Measurements from ENCODE around the gene POPDC3.

The POPDC3 gene

GRCh38 chr6:105152880-105153279, 26.9 kb downstream of the POPDC3 start:
- Mint-ChIP-seq H3K27ac (no peak overlapping the region), H3K9me3 (no peaks in the 10 kb centered on the region), H3K4me1 (ENCODE audit: low read depth) (no peaks in the 10 kb centered on the region), H3K4me3 (no peak overlapping the region), H3K36me3 (ENCODE audit: low read depth) (no peaks in the 10 kb centered on the region), H3K27me3 (no peaks in the 10 kb centered on the region)
- intact Hi-C loops (cut with micrococcal nuclease), result no loop called here

GRCh38 chr6:105151644-105152043, 28.2 kb downstream of the POPDC3 start:
- H3K27ac Mint-ChIP-seq, result no peak overlapping the region
- no peaks in the 10 kb centered on the region for H3K4me1 Mint-ChIP-seq (ENCODE audit: low read depth)
- H3K27me3 Mint-ChIP-seq, result no peaks in the 10 kb centered on the region
- intact Hi-C loops (cut with micrococcal nuclease), result no loop called here
- no peaks in the 10 kb centered on the region for H3K9me3 Mint-ChIP-seq
- no peaks in the 10 kb centered on the region for H3K36me3 Mint-ChIP-seq (ENCODE audit: low read depth)
- no peak overlapping the region for H3K4me3 Mint-ChIP-seq

- peaks cover 5% of the 10 kb centered on the region for H3K4me1 Mint-ChIP-seq (ENCODE audit: low read depth)
- H3K9me3 Mint-ChIP-seq, result no peaks in the 10 kb centered on the region
- no peak overlapping the region for H3K27ac Mint-ChIP-seq
- H3K4me3 Mint-ChIP-seq, result no peak overlapping the region
- intact Hi-C loops (cut with micrococcal nuclease), result no loop called here
- H3K27me3 Mint-ChIP-seq, result peaks cover 64% of the 10 kb centered on the region
- no peaks in the 10 kb centered on the region for H3K36me3 Mint-ChIP-seq (ENCODE audit: low read depth)
Observed at GRCh38 chr6:105138141-105138540, 41.7 kb downstream of the POPDC3 start.

- H3K4me1 Mint-ChIP-seq (ENCODE audit: low read depth), result peaks cover 5% of the 10 kb centered on the region
- intact Hi-C loops (cut with micrococcal nuclease), result no loop called here
Observed at GRCh38 chr6:105137388-105137787, 42.4 kb downstream of the POPDC3 start.

GRCh38 chr6:105136431-105137350, 43.1 kb downstream of the POPDC3 start:
- H3K9me3 Mint-ChIP-seq, result no peaks in the 10 kb centered on the region
- intact Hi-C loops (cut with micrococcal nuclease), result no loop called here
- peaks cover 64% of the 10 kb centered on the region for H3K27me3 Mint-ChIP-seq
- no peak overlapping the region for H3K27ac Mint-ChIP-seq
- H3K4me3 Mint-ChIP-seq, result peak overlapping the region; percentile 72
- no peaks in the 10 kb centered on the region for H3K36me3 Mint-ChIP-seq (ENCODE audit: low read depth)
- H3K4me1 Mint-ChIP-seq (ENCODE audit: low read depth), result peaks cover 5% of the 10 kb centered on the region

More at GRCh38 chr6:105137388-105137787, 42.4 kb downstream of the POPDC3 start:
- no peak overlapping the region for H3K27ac Mint-ChIP-seq
- no peaks in the 10 kb centered on the region for H3K9me3 Mint-ChIP-seq
- peak overlapping the region; percentile 72 for H3K4me3 Mint-ChIP-seq
- no peaks in the 10 kb centered on the region for H3K36me3 Mint-ChIP-seq (ENCODE audit: low read depth)
- peaks cover 62% of the 10 kb centered on the region for H3K27me3 Mint-ChIP-seq

GRCh38 chr6:105135907-105136430, 43.8 kb downstream of the POPDC3 start:
- Mint-ChIP-seq H3K36me3 (ENCODE audit: low read depth) (no peaks in the 10 kb centered on the region), H3K4me1 (ENCODE audit: low read depth) (peaks cover 5% of the 10 kb centered on the region), H3K9me3 (no peaks in the 10 kb centered on the region), H3K27me3 (peaks cover 61% of the 10 kb centered on the region), H3K27ac (no peak overlapping the region), H3K4me3 (peak overlapping the region; percentile 66)
- intact Hi-C loops (cut with micrococcal nuclease), result no loop called here

- no peaks in the 10 kb centered on the region for H3K36me3 Mint-ChIP-seq (ENCODE audit: low read depth)
- intact Hi-C loops (cut with micrococcal nuclease), result no loop called here
- peaks cover 5% of the 10 kb centered on the region for H3K4me1 Mint-ChIP-seq (ENCODE audit: low read depth)
- no peaks in the 10 kb centered on the region for H3K9me3 Mint-ChIP-seq
- H3K4me3 Mint-ChIP-seq, result no peak overlapping the region
- H3K27me3 Mint-ChIP-seq, result peaks cover 53% of the 10 kb centered on the region
- H3K27ac Mint-ChIP-seq, result no peak overlapping the region
Observed at GRCh38 chr6:105135056-105135455, 44.8 kb downstream of the POPDC3 start.

GRCh38 chr6:105122717-105123116, 57.1 kb downstream of the POPDC3 start:
- no peaks in the 10 kb centered on the region for H3K4me1 Mint-ChIP-seq (ENCODE audit: low read depth)
- intact Hi-C loops (cut with micrococcal nuclease), result no loop called here
- no peaks in the 10 kb centered on the region for H3K9me3 Mint-ChIP-seq
- no peak overlapping the region for H3K4me3 Mint-ChIP-seq
- H3K27me3 Mint-ChIP-seq, result peaks cover 6% of the 10 kb centered on the region
- H3K27ac Mint-ChIP-seq, result no peak overlapping the region
- H3K36me3 Mint-ChIP-seq (ENCODE audit: low read depth), result no peaks in the 10 kb centered on the region

- Mint-ChIP-seq H3K4me3 (no peak overlapping the region), H3K4me1 (ENCODE audit: low read depth) (no peaks in the 10 kb centered on the region), H3K36me3 (ENCODE audit: low read depth) (no peaks in the 10 kb centered on the region), H3K27me3 (peaks cover 9% of the 10 kb centered on the region), H3K9me3 (no peaks in the 10 kb centered on the region), H3K27ac (no peak overlapping the region)
- intact Hi-C loops (cut with micrococcal nuclease), result no loop called here
Observed at GRCh38 chr6:105121981-105122380, 57.8 kb downstream of the POPDC3 start.

GRCh38 chr6:105120570-105120969, 59.2 kb downstream of the POPDC3 start:
- Mint-ChIP-seq H3K4me1 (ENCODE audit: low read depth) (no peaks in the 10 kb centered on the region), H3K27me3 (peaks cover 9% of the 10 kb centered on the region), H3K9me3 (no peaks in the 10 kb centered on the region), H3K36me3 (ENCODE audit: low read depth) (no peaks in the 10 kb centered on the region), H3K27ac (no peak overlapping the region), H3K4me3 (no peak overlapping the region)
- intact Hi-C loops (cut with micrococcal nuclease), result no loop called here

- no peak overlapping the region for H3K27ac Mint-ChIP-seq
- no peaks in the 10 kb centered on the region for H3K36me3 Mint-ChIP-seq (ENCODE audit: low read depth)
- H3K9me3 Mint-ChIP-seq, result no peaks in the 10 kb centered on the region
- intact Hi-C loops (cut with micrococcal nuclease), result no loop called here
- peaks cover 10% of the 10 kb centered on the region for H3K27me3 Mint-ChIP-seq
- H3K4me3 Mint-ChIP-seq, result no peak overlapping the region
- no peaks in the 10 kb centered on the region for H3K4me1 Mint-ChIP-seq (ENCODE audit: low read depth)
Observed at GRCh38 chr6:105116150-105116549, 63.7 kb downstream of the POPDC3 start.

- H3K27me3 Mint-ChIP-seq, result peaks cover 5% of the 10 kb centered on the region
- H3K4me3 Mint-ChIP-seq, result no peak overlapping the region
- no peaks in the 10 kb centered on the region for H3K9me3 Mint-ChIP-seq
- H3K36me3 Mint-ChIP-seq (ENCODE audit: low read depth), result no peaks in the 10 kb centered on the region
- no peaks in the 10 kb centered on the region for H3K4me1 Mint-ChIP-seq (ENCODE audit: low read depth)
- no peak overlapping the region for H3K27ac Mint-ChIP-seq
- intact Hi-C loops (cut with micrococcal nuclease), result no loop called here
Observed at GRCh38 chr6:105113422-105113821, 66.4 kb downstream of the POPDC3 start.

- no peak overlapping the region for H3K4me3 Mint-ChIP-seq
- no peaks in the 10 kb centered on the region for H3K36me3 Mint-ChIP-seq (ENCODE audit: low read depth)
- H3K9me3 Mint-ChIP-seq, result no peaks in the 10 kb centered on the region
- H3K27ac Mint-ChIP-seq, result no peak overlapping the region
- intact Hi-C loops (cut with micrococcal nuclease), result no loop called here
- no peaks in the 10 kb centered on the region for H3K4me1 Mint-ChIP-seq (ENCODE audit: low read depth)
- peaks cover 7% of the 10 kb centered on the region for H3K27me3 Mint-ChIP-seq
Observed at GRCh38 chr6:105112577-105112976, 67.2 kb downstream of the POPDC3 start.

- intact Hi-C loops (cut with micrococcal nuclease), result no loop called here
- H3K36me3 Mint-ChIP-seq (ENCODE audit: low read depth), result no peaks in the 10 kb centered on the region
- no peaks in the 10 kb centered on the region for H3K4me1 Mint-ChIP-seq (ENCODE audit: low read depth)
- H3K4me3 Mint-ChIP-seq, result no peak overlapping the region
- H3K27ac Mint-ChIP-seq, result no peak overlapping the region
- H3K9me3 Mint-ChIP-seq, result no peaks in the 10 kb centered on the region
- peaks cover 5% of the 10 kb centered on the region for H3K27me3 Mint-ChIP-seq
Observed at GRCh38 chr6:105111871-105112270, 67.9 kb downstream of the POPDC3 start.
